Stimulated activated effector memory CD8-positive, alpha-beta T cell treated with anti-CD3 and anti-CD28 coated beads, Interleukin-12 subunit alpha, Interleukin-12 subunit beta, amount 100 ng/mL, for 72 hours (primary cell): ENCODE data around the gene HOXD3.
A peak's percentile ranks its signal among the peaks of the same experiment; 100 is the strongest.

Experiments
- ATAC-seq: fragments of 150-1000 bp; cut with Tn5 transposase; 2 replicates; pipeline ENCODE4 v1.10.0; 2021
- DNase-seq, 2 donors: peaks; one replicate each; pipeline ENCODE4 v3.0.0; 2021 to 2022; ENCODE audit warnings: low spot score in 2 of 2
- H3K27ac Mint-ChIP-seq: one replicate; pipeline ENCODE4 v1.8.0; 2022; ENCODE audit warnings: mild to moderate bottlenecking, mixed read lengths
- H3K36me3 Mint-ChIP-seq: one replicate; pipeline ENCODE4 v1.8.0; 2022; ENCODE audit warnings: mild to moderate bottlenecking, mixed read lengths
- H3K4me1 Mint-ChIP-seq: one replicate; pipeline ENCODE4 v1.8.0; 2022; ENCODE audit warnings: mixed read lengths
- H3K4me3 Mint-ChIP-seq: one replicate; pipeline ENCODE4 v1.8.0; 2022; ENCODE audit warnings: mild to moderate bottlenecking, mixed read lengths
- H3K9me3 Mint-ChIP-seq: one replicate; pipeline ENCODE4 v1.8.0; 2022; ENCODE audit warnings: mixed read lengths

Gene HOXD3

DNA sequence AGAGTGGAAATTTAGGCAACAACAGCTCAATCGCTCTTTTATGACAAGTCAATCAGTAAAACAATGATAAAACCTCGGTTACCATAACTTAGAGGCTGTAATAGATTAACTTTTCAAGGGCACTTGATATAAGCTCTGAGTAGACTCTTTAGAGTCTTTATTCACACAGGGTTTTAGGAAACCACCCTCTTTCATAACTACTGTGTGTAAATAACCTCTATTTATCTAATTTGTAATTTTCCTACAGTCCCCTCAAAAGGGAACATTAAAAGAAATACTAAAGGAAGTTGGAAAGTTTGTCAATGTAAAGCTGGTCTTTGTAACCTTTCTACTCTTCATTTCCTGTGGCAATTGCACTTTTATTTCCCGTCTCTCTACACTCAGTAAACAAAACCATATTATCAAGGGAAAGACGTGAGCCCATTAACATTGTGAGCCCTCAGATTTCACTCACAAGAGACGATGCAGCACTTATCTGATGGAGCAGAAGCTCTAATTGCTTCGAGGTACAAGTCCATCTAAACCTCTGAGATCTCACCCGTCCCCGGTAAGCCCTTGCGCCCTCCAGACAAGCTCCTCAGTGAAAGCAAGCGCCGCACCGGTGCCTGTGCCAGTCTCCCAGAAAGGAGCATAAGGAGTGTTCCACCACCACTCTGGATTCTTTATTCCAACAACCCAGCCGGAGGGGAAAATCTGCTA lies 30.2 kb downstream of the HOXD3 start:
- ATAC-seq (no peak), DNase-seq (no peak)

DNA sequence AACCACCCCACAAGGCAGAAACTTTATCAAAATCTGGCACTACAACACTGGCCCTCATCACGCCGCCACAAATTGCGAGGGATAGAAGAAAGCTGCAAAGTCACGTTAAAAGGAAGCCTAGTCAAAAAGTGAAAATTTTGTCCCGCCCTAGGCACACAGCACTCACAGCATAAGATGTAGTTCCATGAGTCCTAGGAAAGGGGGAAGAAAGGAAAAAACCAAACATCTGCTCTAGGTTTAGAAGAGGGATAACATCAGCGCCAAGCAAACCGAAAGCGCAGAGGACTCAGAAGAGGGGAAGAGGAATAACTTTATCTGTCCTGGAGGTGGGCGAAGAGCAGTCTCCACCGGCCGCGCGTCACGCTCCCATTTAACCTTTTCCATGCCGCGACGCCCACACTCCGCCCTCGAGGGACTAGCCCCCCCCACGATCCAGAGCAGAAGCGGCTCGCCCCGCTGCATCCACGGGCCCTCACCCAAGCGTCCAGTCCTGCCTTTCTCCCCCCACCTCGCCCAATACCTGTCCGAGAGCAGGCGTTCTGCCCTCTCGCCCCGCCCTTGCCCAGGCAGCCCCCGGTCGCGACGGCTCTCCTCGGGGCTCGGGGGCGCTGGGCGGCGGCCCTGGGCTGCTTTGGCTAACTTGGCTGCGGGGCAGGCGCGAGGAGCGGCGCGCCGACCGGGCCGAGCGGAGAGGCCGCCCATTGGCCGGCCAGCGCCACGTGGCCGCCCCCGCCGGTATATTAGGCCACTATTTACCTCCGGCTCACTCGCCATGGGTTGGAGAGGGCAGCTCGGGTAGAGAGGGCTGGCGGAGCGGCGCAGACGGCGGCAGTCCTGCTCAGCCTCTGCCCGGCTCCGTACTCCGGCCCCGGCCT lies 31.0 kb downstream of the HOXD3 start, which contains the start of gene HOXD1:
TSS of gene HOXD1 (plus strand) at position 770 of the 875 bp plus-strand sequence. CDS start 134 bp downstream, outside the sequence.
- Mint-ChIP-seq H3K9me3 (peaks cover 2% of the 10 kb centered on the region), H3K27ac (no peak within 1 kb of the TSS), H3K4me1 (peaks cover 25% of the 10 kb centered on the region), H3K4me3 (peak within 1 kb of the TSS; percentile 74), H3K36me3 (no peaks in the 10 kb centered on the region)
- ATAC-seq (peak; percentile 52), DNase-seq (peak in 1 of 2 donors; percentile 50)

More for the DNA sequence above, 30.2 kb downstream of the HOXD3 start:
- Mint-ChIP-seq H3K27ac (no peak overlapping the region), H3K4me3 (peak overlapping the region; percentile 74), H3K36me3 (no peaks in the 10 kb centered on the region), H3K4me1 (peaks cover 25% of the 10 kb centered on the region), H3K9me3 (peaks cover 2% of the 10 kb centered on the region)

DNA sequence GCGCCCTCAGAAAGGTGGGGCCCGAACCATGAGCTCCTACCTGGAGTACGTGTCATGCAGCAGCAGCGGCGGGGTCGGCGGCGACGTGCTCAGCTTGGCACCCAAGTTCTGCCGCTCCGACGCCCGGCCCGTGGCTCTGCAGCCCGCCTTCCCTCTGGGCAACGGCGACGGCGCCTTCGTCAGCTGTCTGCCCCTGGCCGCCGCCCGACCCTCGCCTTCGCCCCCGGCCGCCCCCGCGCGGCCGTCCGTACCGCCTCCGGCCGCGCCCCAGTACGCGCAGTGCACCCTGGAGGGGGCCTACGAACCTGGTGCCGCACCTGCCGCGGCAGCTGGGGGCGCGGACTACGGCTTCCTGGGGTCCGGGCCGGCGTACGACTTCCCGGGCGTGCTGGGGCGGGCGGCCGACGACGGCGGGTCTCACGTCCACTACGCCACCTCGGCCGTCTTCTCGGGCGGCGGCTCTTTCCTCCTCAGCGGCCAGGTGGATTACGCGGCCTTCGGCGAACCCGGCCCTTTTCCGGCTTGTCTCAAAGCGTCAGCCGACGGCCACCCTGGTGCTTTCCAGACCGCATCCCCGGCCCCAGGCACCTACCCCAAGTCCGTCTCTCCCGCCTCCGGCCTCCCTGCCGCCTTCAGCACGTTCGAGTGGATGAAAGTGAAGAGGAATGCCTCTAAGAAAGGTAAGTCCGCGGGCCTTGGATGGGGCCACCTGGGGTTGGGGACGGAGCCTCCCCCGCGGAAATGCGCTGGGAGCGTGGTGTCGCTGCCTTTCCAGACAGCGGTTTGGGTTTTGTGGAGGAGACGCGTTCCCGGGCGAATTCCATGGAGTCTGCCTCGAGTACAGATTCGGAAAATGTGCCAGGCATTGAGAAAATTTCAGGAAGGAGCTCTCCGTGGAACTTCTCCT lies 31.9 kb downstream of the HOXD3 start:
- Mint-ChIP-seq H3K36me3 (no peaks in the 10 kb centered on the region), H3K27ac (no peak overlapping the region)
- DNase-seq, result peak in 1 of 2 donors; percentile 52

DNA sequence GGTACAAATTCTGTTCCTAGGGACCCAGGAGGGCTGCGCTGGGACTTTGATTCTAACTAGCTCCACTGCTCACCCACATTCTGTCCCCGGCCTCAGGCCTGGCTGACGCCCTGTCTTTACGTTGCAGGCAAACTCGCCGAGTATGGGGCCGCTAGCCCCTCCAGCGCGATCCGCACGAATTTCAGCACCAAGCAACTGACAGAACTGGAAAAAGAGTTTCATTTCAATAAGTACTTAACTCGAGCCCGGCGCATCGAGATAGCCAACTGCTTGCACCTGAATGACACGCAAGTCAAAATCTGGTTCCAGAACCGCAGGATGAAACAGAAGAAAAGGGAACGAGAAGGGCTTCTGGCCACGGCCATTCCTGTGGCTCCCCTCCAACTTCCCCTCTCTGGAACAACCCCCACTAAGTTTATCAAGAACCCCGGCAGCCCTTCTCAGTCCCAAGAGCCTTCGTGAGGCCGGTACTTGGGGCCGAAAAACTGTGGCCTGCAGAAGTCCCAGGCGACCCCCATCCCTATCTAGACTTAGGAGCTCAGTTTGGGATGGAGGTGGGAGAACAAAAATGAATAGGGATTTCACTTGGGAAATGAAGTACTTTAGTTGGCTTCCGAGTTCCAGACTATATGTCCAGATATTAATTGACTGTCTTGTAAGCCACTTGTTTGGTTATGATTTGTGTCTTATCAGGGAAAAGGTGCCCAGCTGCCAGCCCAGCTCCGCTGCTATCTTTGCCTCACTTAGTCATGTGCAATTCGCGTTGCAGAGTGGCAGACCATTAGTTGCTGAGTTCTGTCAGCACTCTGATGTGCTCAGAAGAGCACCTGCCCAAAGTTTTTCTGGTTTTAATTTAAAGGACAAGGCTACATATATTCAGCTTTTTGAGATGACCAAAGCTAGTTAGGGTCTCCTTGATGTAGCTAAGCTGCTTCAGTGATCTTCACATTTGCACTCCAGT lies 32.9 kb downstream of the HOXD3 start:
- peak overlapping the region; percentile 74 for H3K4me3 Mint-ChIP-seq
- peaks cover 2% of the 10 kb centered on the region for H3K9me3 Mint-ChIP-seq
- peaks cover 25% of the 10 kb centered on the region for H3K4me1 Mint-ChIP-seq
- peak; percentile 35 for ATAC-seq
- H3K36me3 Mint-ChIP-seq, result no peaks in the 10 kb centered on the region
- H3K27ac Mint-ChIP-seq, result no peak overlapping the region
- DNase-seq, result peak in 1 of 2 donors; percentile 48

More for the DNA sequence above, 31.9 kb downstream of the HOXD3 start:
- ATAC-seq, result peak; percentile 38
- peak overlapping the region; percentile 74 for H3K4me3 Mint-ChIP-seq
- peaks cover 2% of the 10 kb centered on the region for H3K9me3 Mint-ChIP-seq
- peaks cover 25% of the 10 kb centered on the region for H3K4me1 Mint-ChIP-seq

DNA sequence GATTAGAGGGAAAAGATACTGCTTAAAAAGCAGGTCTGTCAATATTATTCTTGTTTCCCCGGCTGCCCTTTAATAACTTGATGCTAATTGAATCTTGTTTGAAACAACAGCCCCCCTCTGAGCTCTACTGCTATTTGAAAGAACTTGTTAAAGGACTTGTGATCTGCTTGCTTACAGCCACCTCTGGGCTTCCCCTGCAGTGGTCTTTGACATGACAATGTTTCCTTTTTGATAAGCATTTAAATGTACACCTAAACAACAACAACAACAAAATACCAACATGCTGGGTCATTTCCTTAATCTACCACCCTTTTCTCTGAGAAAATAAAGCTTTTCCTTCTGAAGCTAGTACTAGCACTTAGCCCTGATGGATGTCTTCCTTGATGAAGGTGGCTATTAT lies 35.2 kb downstream of the HOXD3 start:
- no peak for ATAC-seq
- H3K27ac Mint-ChIP-seq, result no peak overlapping the region

DNA sequence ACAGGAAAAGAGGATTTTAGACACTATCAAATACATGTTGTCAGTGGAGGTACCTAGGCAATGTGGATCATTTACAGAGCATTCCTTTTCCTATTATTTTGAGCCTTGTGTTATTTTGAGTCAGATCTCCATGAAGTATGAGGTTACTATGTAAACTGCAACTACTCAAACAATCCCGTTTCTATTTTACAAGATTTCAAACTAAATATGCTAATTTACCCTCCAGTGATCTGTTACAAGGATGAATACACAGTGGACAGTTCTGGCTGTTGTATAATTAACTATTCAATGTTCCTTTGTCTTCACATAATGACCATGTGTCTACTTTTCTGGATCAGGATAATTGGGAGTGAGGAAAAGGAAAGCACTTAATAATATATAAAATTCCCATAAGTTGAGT lies 35.9 kb downstream of the HOXD3 start:
- H3K4me1 Mint-ChIP-seq, result peaks cover 14% of the 10 kb centered on the region
- H3K27ac Mint-ChIP-seq, result no peak overlapping the region
- no peaks in the 10 kb centered on the region for H3K36me3 Mint-ChIP-seq
- no peaks in the 10 kb centered on the region for H3K9me3 Mint-ChIP-seq
- no peak overlapping the region for H3K4me3 Mint-ChIP-seq
- ATAC-seq (no peak), DNase-seq (no peak)

More for the DNA sequence above, 35.2 kb downstream of the HOXD3 start:
- Mint-ChIP-seq H3K9me3 (no peaks in the 10 kb centered on the region), H3K4me3 (no peak overlapping the region), H3K4me1 (peaks cover 21% of the 10 kb centered on the region), H3K36me3 (no peaks in the 10 kb centered on the region)
- DNase-seq, result no peak

DNA sequence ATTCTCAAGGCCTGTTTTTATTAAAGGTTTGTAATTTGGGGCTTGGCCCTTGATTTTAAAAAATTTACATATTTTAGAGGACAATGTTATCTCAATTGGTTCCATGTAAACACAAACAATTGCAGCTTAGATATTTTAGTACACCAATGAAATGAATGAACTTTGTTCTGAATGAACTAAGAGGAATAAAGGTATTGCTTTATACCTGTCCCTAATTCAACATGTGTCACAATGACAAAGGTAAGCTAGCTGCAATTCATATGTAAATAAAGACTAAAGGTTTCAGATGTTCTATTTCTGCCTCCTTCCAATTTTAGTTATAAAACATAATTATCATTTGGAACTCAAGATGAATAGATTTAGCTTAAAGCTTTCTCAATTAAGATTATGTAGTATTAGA lies 42.8 kb downstream of the HOXD3 start:
- no peak for DNase-seq
- no peak overlapping the region for H3K4me3 Mint-ChIP-seq
- no peaks in the 10 kb centered on the region for H3K36me3 Mint-ChIP-seq
- H3K4me1 Mint-ChIP-seq, result no peaks in the 10 kb centered on the region
- no peak overlapping the region for H3K27ac Mint-ChIP-seq
- H3K9me3 Mint-ChIP-seq, result no peaks in the 10 kb centered on the region
- ATAC-seq, result no peak

DNA sequence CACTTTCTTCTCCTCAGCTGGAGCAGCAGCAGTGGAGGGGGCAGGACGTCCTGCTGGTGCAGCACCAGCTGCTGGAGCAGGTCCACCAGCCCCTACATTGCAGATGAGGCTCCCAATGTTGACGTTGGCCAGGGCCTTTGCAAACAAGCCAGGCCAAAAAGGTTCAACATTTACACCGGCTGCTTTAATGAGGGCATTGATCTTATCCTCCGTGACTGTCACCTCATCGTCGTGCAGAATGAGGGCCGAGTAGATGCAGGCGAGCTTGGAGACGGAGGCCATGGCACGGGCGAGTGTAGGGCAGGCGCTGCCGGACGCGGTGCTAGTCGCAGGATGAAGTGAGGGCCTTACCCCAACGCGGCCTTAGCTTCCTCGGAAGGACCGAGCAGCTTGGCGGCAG lies 43.9 kb downstream of the HOXD3 start:
- H3K4me3 Mint-ChIP-seq, result no peak overlapping the region
- DNase-seq, result no peak
- no peaks in the 10 kb centered on the region for H3K9me3 Mint-ChIP-seq
- no peaks in the 10 kb centered on the region for H3K4me1 Mint-ChIP-seq
- no peak for ATAC-seq
- no peaks in the 10 kb centered on the region for H3K36me3 Mint-ChIP-seq
- no peak overlapping the region for H3K27ac Mint-ChIP-seq

DNA sequence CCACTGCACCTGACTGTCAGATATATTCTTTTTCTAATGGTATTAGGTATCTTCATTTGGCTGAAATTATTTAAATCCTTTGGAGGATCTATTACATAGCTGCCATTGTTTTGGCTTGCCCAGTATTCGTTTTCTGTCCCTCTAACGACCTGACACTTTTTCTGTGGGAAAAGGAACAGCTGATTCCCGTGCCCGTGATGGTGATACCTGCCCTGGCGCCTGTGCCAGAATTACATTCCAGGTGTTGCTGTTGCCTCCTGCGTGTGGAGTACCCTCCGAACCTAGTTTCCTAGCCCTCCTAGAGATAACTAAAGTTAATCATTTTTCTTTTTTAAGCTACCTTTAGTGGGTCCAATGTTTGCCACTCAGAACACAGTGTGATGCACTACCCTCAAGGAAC lies 45.4 kb downstream of the HOXD3 start:
- Mint-ChIP-seq H3K27ac (no peak overlapping the region), H3K36me3 (no peaks in the 10 kb centered on the region), H3K4me1 (no peaks in the 10 kb centered on the region), H3K4me3 (no peak overlapping the region), H3K9me3 (no peaks in the 10 kb centered on the region)
- ATAC-seq (no peak), DNase-seq (no peak)

DNA sequence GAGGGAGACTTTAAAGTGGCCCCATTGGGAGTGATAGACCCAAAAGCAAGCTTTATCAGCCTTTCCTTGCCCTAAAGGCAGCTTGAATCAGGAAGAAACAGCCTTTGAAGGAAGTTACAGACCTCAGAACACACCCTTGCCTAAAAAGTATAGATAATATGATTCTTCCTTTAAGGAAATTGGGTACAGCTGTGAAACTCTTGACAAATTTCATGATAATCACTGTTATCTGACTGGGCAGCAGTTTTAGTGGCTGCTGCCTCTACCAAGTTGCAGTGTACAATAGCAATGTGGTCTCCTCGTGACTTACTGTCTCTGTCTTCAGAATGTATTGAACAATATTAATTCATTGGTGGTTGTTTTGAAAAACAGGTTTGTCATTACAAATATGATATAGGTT lies 48.0 kb downstream of the HOXD3 start:
- Mint-ChIP-seq H3K36me3 (no peaks in the 10 kb centered on the region), H3K4me3 (no peak overlapping the region), H3K9me3 (no peaks in the 10 kb centered on the region), H3K4me1 (no peaks in the 10 kb centered on the region), H3K27ac (no peak overlapping the region)
- ATAC-seq, result no peak
- no peak for DNase-seq

DNA sequence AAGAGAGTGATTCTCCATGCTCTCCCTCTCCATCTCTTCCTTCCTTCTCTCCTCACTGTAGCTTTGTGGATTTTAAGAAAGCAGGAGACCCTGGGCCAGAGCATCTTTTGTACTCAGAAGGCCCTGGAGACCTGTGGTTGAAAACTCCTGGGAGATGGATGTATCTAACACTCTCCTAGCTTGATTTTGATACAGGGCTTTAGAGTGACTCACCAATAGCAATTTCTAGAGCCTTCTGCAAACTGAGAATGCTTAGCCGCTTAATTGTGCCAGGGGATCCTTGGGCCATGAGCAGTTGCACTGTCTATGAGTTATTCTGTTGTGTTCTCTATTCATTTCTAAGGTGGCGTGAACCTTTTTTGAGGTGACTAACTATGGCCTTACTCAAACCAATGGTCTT lies 49.0 kb downstream of the HOXD3 start:
- Mint-ChIP-seq H3K9me3 (no peaks in the 10 kb centered on the region), H3K4me3 (no peak overlapping the region), H3K27ac (no peak overlapping the region), H3K4me1 (no peaks in the 10 kb centered on the region), H3K36me3 (no peaks in the 10 kb centered on the region)
- no peak for DNase-seq
- ATAC-seq, result no peak

DNA sequence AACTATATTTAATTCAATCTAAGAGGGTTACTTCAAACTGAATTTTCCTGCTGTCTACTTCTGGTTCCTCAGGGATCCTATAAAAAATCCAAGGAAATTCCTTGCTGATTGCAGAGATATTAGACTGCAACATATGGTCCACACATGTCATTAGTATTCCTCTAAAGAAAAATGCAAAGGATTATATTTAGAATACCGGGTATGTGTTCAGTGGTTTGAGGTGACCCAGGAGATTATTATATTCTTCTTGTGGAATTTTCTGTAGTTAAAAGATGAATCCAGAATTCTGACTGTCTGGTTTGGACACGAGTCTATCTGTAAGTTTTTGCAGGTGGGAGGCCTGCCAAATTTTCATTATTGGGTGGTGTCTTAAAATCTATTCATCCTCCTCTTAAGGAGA lies 49.6 kb downstream of the HOXD3 start:
- Mint-ChIP-seq H3K36me3 (no peaks in the 10 kb centered on the region), H3K4me1 (no peaks in the 10 kb centered on the region), H3K9me3 (no peaks in the 10 kb centered on the region), H3K27ac (no peak overlapping the region), H3K4me3 (no peak overlapping the region)
- ATAC-seq, result no peak
- no peak for DNase-seq

DNA sequence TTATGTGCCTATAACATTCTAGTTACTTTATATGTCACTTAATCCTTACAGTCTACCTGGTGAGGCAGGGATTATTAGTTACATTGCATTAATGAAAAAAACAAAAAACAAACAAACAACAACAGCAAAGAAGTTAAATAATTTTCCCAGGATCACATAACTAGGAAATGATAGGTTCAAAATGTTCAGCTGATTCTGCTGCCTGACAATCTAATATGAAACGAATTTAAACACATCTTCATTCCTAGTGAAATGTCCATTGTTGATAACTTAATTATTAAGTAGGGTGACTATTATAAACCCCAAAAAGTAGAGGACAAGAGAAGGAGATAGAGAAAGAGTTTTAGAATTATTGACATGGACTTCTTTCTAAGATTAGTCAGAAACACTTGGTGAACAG lies 54.0 kb downstream of the HOXD3 start:
- H3K4me3 Mint-ChIP-seq, result no peak overlapping the region
- ATAC-seq, result no peak
- H3K27ac Mint-ChIP-seq, result no peak overlapping the region
- H3K36me3 Mint-ChIP-seq, result no peaks in the 10 kb centered on the region
- no peaks in the 10 kb centered on the region for H3K4me1 Mint-ChIP-seq
- no peaks in the 10 kb centered on the region for H3K9me3 Mint-ChIP-seq
- DNase-seq, result no peak

DNA sequence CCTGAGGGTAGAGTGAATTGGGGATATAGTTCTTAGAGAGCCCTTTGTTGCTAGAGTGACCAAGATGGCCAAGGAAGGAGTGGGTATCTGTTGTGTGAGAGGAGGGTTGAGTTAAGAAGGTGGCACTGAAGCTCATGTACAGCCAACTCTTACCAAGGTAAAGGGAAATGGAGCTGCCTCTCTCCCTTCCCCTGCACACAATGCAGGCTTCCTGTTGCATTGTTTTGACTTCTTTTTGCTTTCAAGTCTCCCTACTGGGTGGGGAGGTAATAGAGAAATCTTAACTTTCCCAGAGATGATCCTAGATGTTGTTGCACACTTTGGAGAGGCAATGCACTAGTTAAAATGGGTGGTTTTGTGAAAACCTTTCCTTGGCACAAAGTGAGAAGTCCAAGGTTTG lies 55.2 kb downstream of the HOXD3 start:
- no peak for DNase-seq
- Mint-ChIP-seq H3K27ac (no peak overlapping the region), H3K36me3 (no peaks in the 10 kb centered on the region), H3K4me1 (no peaks in the 10 kb centered on the region), H3K9me3 (no peaks in the 10 kb centered on the region), H3K4me3 (no peak overlapping the region)
- no peak for ATAC-seq
